HG03575 (cell line): ENCODE data around the gene TRPC6.
"Not testable (repeated sequence)": the region's sequence is repeated elsewhere in the genome, so short reads cannot be mapped to it uniquely, and the experiment has no call there.

Source experiments
- ATAC-seq: cut with Tn5 transposase; IDR thresholded peaks from one replicate; pipeline ENCODE4 v1.9.1; 2021; ENCODE audit not compliant: unreplicated experiment, insufficient number of reproducible peaks, low FRiP score; ENCODE audit errors: extremely low read depth

TRPC6 gene

DNA sequence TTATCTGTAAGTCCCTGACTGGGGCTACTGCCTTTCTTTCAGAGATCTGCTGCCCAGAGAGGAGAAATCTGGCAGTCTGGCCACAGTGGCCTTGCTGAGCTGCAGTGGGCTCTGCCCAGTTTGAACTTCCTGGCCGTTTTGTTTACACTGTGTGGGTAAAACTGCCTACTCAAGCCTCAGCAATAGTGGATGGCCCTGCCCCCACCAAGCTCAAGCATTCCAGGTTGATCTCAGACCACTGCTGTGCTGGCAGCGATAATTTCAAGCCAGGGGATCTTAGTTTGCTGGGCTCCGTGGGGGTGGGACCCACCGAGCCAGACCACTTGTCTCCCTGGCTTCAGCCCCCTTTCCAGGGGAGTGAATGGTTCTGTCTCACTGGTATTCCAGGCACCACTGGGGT lies 117.5 kb downstream of the TRPC6 start:
- no peak for ATAC-seq

GRCh38 chr11:101464388-101464787 lies 119.4 kb downstream of the TRPC6 start:
- not testable (repeated sequence) for ATAC-seq

GRCh38 chr11:101459020-101459419 lies 124.8 kb downstream of the TRPC6 start:
- ATAC-seq, result no peak

- ATAC-seq, result no peak
Measured at GRCh38 chr11:101458161-101458560, 125.6 kb downstream of the TRPC6 start.

GRCh38 chr11:101456812-101457211 lies 127.0 kb downstream of the TRPC6 start:
- ATAC-seq, result no peak

- ATAC-seq, result no peak
Measured at GRCh38 chr11:101453682-101454081, 130.1 kb downstream of the TRPC6 start.

DNA sequence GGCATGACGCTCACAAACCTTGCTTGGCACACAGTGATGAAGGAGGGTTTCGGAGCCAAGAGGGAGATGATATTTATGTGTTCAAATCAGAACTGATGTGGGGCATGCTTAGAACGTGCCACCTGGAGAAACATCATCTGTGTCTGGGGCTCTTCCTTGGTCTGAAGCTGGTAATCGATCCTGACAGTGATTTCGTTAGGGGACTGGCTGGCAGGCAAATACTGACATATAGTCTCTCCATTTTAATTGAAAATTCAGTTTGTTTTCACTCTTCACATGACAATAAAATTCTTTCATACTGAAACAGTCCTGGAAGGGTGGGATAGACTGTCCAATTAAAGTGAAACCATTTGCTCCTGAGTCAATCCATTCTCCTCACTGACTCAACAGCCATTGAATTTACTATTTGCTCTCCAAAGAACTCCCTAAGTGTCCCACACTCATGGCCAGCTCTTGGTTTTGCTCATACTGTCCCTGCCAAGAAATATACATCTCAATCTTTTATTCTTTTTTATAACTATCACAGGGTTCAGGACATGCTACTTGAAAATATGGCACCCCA lies 134.8 kb downstream of the TRPC6 start:
- no peak for ATAC-seq

GRCh38 chr11:101446726-101447125 lies 137.1 kb downstream of the TRPC6 start:
- no peak for ATAC-seq

GRCh38 chr11:101446238-101446637 lies 137.6 kb downstream of the TRPC6 start:
- no peak for ATAC-seq

GRCh38 chr11:101445761-101446160 lies 138.0 kb downstream of the TRPC6 start:
- ATAC-seq, result no peak

- ATAC-seq, result no peak
Measured at GRCh38 chr11:101444851-101445250, 139.0 kb downstream of the TRPC6 start.

- ATAC-seq, result no peak
Measured at GRCh38 chr11:101444164-101444563, 139.6 kb downstream of the TRPC6 start.

DNA sequence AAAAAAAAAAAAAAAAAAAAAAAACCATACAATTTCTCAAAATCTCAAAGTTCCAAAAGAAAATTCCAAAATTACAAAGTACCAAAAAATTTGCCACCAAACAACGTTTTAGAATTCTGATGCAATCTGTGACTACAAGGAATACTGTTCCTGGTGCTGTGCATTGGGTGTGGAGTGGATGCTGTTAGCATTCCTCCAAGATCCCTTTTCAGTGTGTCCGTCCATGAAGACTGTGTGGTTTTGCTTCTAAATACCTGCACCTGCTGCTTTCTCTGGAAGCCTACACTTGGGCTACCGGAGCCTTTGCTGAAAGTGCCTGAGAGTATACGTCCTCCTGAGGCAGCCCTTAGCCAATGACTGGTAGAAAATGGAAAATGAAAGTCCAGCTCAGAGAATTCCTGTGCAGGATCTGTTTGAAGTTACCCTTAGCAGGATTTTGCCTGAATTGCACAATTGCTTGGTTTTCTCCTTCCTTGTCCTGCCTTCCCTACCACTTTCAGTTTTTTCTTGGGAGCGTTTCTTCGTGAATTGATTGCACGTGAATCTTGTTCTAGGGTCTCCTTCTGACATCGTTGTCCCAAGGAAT lies 140.8 kb downstream of the TRPC6 start:
- no peak for ATAC-seq

- ATAC-seq, result no peak
Measured at GRCh38 chr11:101442171-101442570, 141.6 kb downstream of the TRPC6 start.

DNA sequence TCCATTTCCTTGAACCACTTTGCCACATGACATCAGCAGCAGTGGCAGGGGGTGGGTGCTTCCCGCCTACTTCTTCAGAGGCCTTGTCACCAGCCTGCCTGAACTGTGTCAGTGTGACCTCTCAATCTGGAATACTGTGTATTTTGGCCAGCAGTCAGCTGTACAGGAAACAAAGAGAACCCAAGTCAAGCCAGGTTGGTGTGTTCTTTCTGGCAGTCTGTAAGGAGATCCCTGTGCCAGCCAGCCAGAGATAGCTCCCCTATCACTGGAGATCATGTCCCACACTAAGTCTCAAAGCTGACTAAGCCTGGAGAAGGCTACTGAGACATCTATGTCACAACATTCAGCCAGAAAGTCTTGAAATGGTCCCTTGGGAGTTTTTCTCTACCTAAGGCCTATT lies 142.1 kb downstream of the TRPC6 start:
- no peak for ATAC-seq

DNA sequence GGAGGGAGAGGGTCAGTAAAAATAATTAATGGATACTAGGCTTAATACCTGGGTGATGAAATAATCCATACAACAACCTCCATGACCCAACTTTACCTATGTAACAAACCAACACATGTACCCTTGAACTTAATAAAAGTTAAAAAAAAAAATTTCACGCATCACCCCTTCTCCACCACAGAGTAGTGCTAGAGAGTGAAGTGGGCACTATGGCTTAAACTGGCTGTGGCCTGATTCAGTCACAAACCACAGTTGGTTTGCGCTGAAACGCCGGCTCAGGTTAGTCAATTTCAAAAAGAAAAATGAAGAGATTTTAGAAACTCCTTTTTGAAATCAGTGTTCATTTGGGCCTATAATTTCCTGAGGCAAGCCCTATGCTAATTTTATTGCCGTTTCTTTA lies 144.3 kb downstream of the TRPC6 start:
- ATAC-seq, result no peak

- not testable (repeated sequence) for ATAC-seq
Measured at GRCh38 chr11:101438708-101439107, 145.1 kb downstream of the TRPC6 start.

DNA sequence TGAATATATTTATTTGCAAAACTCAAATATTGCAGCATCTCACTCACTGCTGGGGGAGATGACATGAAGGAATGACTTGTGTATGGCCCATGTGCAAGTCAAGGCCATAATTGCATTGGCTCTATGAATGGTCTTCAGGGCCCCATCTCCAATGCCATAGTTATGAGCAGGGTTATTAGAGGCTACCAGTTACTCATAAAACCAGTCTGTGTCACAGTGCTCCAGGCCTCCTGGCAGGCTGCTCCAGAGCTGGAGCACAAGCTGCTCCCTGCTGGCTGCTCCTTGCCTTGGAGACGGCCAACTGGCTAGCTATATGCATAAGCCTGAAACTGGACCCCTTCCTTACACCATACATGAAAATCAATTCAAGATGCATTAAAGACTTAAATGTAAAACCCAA lies 145.7 kb downstream of the TRPC6 start:
- no peak for ATAC-seq

GRCh38 chr11:101436511-101437142 lies 147.2 kb downstream of the TRPC6 start:
- ATAC-seq, result no peak

GRCh38 chr11:101435408-101435973 lies 148.3 kb downstream of the TRPC6 start:
- no peak for ATAC-seq
